Measurements from ENCODE around the gene TRIM44. TPM values are rescaled to one million over a fixed set of nuclear protein-coding genes. Genes with fewer than 3 reads are reported as not detected.

TRIM44 gene
- total RNA-seq, 1 experiment from 2014 or later = 33.4 TPM

GRCh38 chr11:35676611-35676965 lies 14.0 kb downstream of the TRIM44 start:
- CTCF ChIA-PET = no interaction called here
- Histone ChIP-seq H2AFZ (ENCODE audit: low read depth, low read length, poor library complexity, severe bottlenecking) (no peak overlapping the region), H3K36me3 (ENCODE audit: control insufficient read depth in 1 of 2, insufficient read depth in 2 of 2, low read length in 2 of 2) (no peaks in the 10 kb centered on the region), H3K4me1 (ENCODE audit: control insufficient read depth in 1 of 2, insufficient read depth in 2 of 2, low read length in 2 of 2) (no peaks in the 10 kb centered on the region), H3K9me2 (ENCODE audit: insufficient read depth) (no peaks in the 10 kb centered on the region), H3K4me2 (ENCODE audit: low read length) (no peak overlapping the region), H3K4me3 (replicated peaks in 1 of 2; ENCODE audit: low read depth in 1 of 2, low read length in 2 of 2) (no peak overlapping the region), H3K27ac (ENCODE audit: low read depth, low read length) (no peak overlapping the region), H4K20me1 (ENCODE audit: insufficient read depth) (no peaks in the 10 kb centered on the region), H3K79me2 (ENCODE audit: insufficient read depth, low read length) (peaks cover 47% of the 10 kb centered on the region), H3K27me3 (ENCODE audit: insufficient read depth, low read length) (no peaks in the 10 kb centered on the region), H3K9me3 (ENCODE audit: control insufficient read depth in 1 of 2, insufficient read depth in 1 of 2, low read depth in 1 of 2, low read length in 2 of 2) (no peaks in the 10 kb centered on the region), H3K9ac (ENCODE audit: low read length) (no peak overlapping the region)
- POLR2A ChIA-PET = no interaction called here
- DNase-seq (ENCODE audit: low read depth, low spot score) = no peak
- no peak for ATAC-seq
- no TSS peak for BruUV-seq (replicated peaks)
- intact Hi-C loops (cut with micrococcal nuclease) = no loop called here
- RAD21 ChIA-PET (ENCODE audit: low non-redundant PET in 1 of 2, low total read pairs in 2 of 2, uncharacterized antibody in 2 of 2, unreplicated experiment in 2 of 2) = no interaction called here
- TF ChIP-seq SIN3A (IDR thresholded peaks at IDR 0.05; ENCODE audit: low read depth) (no peak), REST (IDR thresholded peaks at IDR 0.05; ENCODE audit: low read depth) (no peak), CEBPB (IDR thresholded peaks at IDR 0.05; ENCODE audit: low read depth) (no peak), TCF7L2 (IDR thresholded peaks at IDR 0.05; ENCODE audit: borderline replicate concordance, extremely low read depth, insufficient read depth, insufficient read length) (no peak), ATF3 (IDR thresholded peaks at IDR 0.05) (no peak), SRF (IDR thresholded peaks at IDR 0.05; ENCODE audit: low read depth) (no peak), FOSL1 (IDR thresholded peaks at IDR 0.05; ENCODE audit: low read depth) (no peak), RAD21 (IDR thresholded peaks at IDR 0.05; ENCODE audit: low read depth) (no peak), YY1 (IDR thresholded peaks at IDR 0.05; ENCODE audit: extremely low read depth, insufficient replicate concordance, low read depth, low read length) (no peak), POLR2A (IDR thresholded peaks at IDR 0.05; ENCODE audit: borderline replicate concordance, extremely low read depth, insufficient read depth, insufficient read length) (no peak), ELF1 (IDR thresholded peaks at IDR 0.05; ENCODE audit: borderline replicate concordance, low read depth) (no peak), MAX (IDR thresholded peaks at IDR 0.05) (no peak), SP1 (IDR thresholded peaks at IDR 0.05; ENCODE audit: low read depth) (no peak)

All from HCT116 (cell line).